ENCODE measurements around the gene RNU1-4.
"Not testable (repeated sequence)": the region's sequence is repeated elsewhere in the genome, so short reads cannot be mapped to it uniquely, and the experiment has no call there.

RNU1-4 gene

DNA sequence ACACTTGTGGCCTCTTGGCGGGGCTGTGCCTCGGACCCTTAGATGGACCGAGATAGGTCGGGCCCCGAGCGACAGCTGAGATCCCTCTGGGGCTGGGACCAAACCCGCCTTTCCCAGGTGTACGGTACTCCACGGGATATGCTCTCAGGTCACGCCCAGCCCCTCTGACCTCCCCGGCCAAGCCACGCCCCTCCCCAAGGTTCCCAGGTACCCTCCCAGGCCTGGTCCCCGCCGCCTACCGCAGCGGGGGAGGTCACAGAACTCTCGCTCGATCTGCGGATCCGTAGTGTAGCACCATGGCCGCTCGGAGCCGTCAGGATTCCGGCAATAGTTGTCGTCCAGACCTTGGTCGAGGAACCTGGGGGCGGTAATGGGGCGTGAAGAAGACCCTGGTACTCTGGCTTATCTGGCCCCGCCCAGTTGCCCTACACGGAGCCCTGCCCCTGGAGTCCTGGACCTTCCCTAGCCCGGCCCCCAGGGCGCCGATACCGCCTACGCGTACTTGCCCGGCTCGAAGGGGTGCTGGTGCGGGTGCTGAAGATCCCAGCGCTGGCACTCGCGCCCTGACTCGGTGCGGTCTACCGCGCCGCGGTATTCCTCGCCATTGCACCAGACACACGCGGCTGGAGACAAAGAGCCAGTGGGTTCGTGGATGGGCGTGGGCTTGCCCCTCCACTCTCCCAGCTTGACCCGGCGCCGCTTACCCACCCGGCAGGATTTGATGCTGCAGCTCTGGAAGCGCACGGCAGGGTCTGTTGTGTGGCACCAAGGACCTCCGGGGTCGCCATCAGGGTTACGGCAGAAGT, 19.5 kb downstream of the RNU1-4 start:
- not testable (repeated sequence) for H3K4me3 ChIP-seq (ENCODE audit: low read length); H3K36me3 ChIP-seq (ENCODE audit: insufficient read depth, low read length); H2AFZ ChIP-seq (ENCODE audit: low read depth, low read length); H3K27me3 ChIP-seq (ENCODE audit: insufficient read depth, low read length); H3K4me1 ChIP-seq (ENCODE audit: insufficient read depth, low read length); H3K9me3 ChIP-seq (ENCODE audit: low read length)

GRCh38 chr1:16760456-16760765, 20.1 kb downstream of the RNU1-4 start:
- not testable (repeated sequence) for H3K36me3 ChIP-seq (ENCODE audit: insufficient read depth, low read length); H3K4me1 ChIP-seq (ENCODE audit: insufficient read depth, low read length); H3K27me3 ChIP-seq (ENCODE audit: insufficient read depth, low read length); H2AFZ ChIP-seq (ENCODE audit: low read depth, low read length); H3K9me3 ChIP-seq (ENCODE audit: low read length); H3K4me3 ChIP-seq (ENCODE audit: low read length)

GRCh38 chr1:16760801-16761200, 20.5 kb downstream of the RNU1-4 start:
- not testable (repeated sequence) for H3K27me3 ChIP-seq (ENCODE audit: insufficient read depth, low read length)

GRCh38 chr1:16764248-16764819, 24.0 kb downstream of the RNU1-4 start:
- H3K4me1 ChIP-seq (ENCODE audit: insufficient read depth, low read length); H3K4me3 ChIP-seq (ENCODE audit: low read length); H3K9me3 ChIP-seq (ENCODE audit: low read length); H3K27me3 ChIP-seq (ENCODE audit: insufficient read depth, low read length); H2AFZ ChIP-seq (ENCODE audit: low read depth, low read length); H3K36me3 ChIP-seq (ENCODE audit: insufficient read depth, low read length): not testable (repeated sequence)

More at GRCh38 chr1:16760801-16761200, 20.5 kb downstream of the RNU1-4 start:
- H2AFZ ChIP-seq (ENCODE audit: low read depth, low read length); H3K4me1 ChIP-seq (ENCODE audit: insufficient read depth, low read length); H3K36me3 ChIP-seq (ENCODE audit: insufficient read depth, low read length); H3K9me3 ChIP-seq (ENCODE audit: low read length); H3K4me3 ChIP-seq (ENCODE audit: low read length): not testable (repeated sequence)

DNA sequence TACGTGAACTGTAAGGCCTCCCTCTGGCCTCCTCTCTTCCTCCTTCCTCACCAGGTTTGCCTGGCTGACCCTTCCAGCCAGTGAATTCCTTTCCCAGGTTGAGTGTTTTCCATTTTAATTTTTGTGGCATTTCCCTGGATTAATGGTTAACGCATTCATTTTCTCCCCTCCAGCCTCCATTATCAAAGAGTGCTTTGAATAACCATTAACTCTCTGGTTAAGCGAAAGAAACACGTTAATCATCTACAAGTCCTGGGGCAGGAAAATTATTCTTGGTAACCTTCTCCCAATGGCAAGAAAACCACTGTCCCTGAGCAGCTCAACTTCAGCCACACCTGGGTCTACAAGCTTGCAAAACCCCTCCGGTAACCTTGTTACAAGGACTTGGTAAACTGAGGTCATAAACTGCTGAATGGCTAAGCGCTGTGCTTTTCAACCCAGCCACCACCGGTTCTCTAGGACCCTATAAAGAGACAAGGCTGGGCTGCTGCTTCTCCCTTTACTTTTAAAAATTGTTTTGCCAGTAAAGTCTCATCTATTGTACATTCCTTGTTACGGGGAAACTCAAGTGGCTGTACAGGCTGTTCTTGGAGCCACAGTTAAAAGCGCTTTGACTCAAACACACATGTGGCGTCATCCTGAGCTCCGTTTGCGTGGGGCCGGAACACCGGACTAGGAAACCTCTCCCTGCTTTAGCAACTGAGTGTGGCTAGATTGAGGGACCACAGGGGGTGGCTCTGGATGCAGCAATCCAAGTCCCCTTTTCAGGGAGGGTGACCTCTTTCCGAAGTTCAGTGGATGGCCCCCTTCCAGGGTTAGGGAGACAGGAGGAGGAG, 24.7 kb downstream of the RNU1-4 start:
- not testable (repeated sequence) for H3K27me3 ChIP-seq (ENCODE audit: insufficient read depth, low read length); H3K4me3 ChIP-seq (ENCODE audit: low read length); H2AFZ ChIP-seq (ENCODE audit: low read depth, low read length); H3K4me1 ChIP-seq (ENCODE audit: insufficient read depth, low read length); H3K36me3 ChIP-seq (ENCODE audit: insufficient read depth, low read length); H3K9me3 ChIP-seq (ENCODE audit: low read length)

GRCh38 chr1:16765731-16766605, 25.7 kb downstream of the RNU1-4 start:
- H3K4me1 ChIP-seq (ENCODE audit: insufficient read depth, low read length); H3K36me3 ChIP-seq (ENCODE audit: insufficient read depth, low read length); H3K9me3 ChIP-seq (ENCODE audit: low read length); H3K4me3 ChIP-seq (ENCODE audit: low read length); H3K27me3 ChIP-seq (ENCODE audit: insufficient read depth, low read length); H2AFZ ChIP-seq (ENCODE audit: low read depth, low read length): not testable (repeated sequence)

DNA sequence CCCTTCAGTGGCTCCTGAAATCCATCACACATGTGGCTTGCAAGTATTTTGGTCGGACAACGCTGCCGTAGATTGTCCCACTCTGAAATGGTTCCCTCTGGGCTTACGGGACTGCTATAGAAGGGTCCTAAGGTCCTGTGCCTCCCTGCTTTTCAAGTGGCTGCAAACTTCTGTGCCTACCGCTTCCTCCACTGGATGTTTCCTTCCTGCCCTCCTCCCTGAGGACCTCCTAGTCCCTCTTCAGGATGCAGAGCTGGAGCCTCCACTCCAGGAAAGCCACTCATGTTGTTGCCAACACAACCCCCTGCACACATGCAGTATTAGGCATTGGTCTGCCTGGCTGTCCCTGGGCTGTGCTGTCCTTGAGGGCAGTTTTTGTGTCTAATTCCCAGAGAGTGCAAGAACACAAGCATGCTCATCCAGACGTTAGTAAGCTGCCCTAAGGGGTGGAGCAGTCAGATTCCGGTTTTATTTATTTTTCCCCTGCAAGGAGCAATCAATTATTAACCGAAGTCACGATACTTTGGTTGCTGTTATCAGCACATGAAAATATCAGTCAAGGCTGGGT, 26.5 kb downstream of the RNU1-4 start:
- H2AFZ ChIP-seq (ENCODE audit: low read depth, low read length); H3K4me1 ChIP-seq (ENCODE audit: insufficient read depth, low read length); H3K36me3 ChIP-seq (ENCODE audit: insufficient read depth, low read length); H3K4me3 ChIP-seq (ENCODE audit: low read length); H3K9me3 ChIP-seq (ENCODE audit: low read length); H3K27me3 ChIP-seq (ENCODE audit: insufficient read depth, low read length): not testable (repeated sequence)

- H2AFZ ChIP-seq (ENCODE audit: low read depth, low read length) = not testable (repeated sequence)
Observed at GRCh38 chr1:16770139-16770759, 29.9 kb downstream of the RNU1-4 start.

GRCh38 chr1:16770896-16771446, 30.7 kb downstream of the RNU1-4 start:
- not testable (repeated sequence) for H3K9me3 ChIP-seq (ENCODE audit: low read length); H2AFZ ChIP-seq (ENCODE audit: low read depth, low read length); H3K36me3 ChIP-seq (ENCODE audit: insufficient read depth, low read length); H3K27me3 ChIP-seq (ENCODE audit: insufficient read depth, low read length); H3K4me1 ChIP-seq (ENCODE audit: insufficient read depth, low read length); H3K4me3 ChIP-seq (ENCODE audit: low read length)

More at GRCh38 chr1:16770139-16770759, 29.9 kb downstream of the RNU1-4 start:
- H3K4me3 ChIP-seq (ENCODE audit: low read length); H3K4me1 ChIP-seq (ENCODE audit: insufficient read depth, low read length); H3K9me3 ChIP-seq (ENCODE audit: low read length); H3K36me3 ChIP-seq (ENCODE audit: insufficient read depth, low read length); H3K27me3 ChIP-seq (ENCODE audit: insufficient read depth, low read length): not testable (repeated sequence)

GRCh38 chr1:16772275-16773204, 32.2 kb downstream of the RNU1-4 start:
- H3K9me3 ChIP-seq (ENCODE audit: low read length); H3K4me3 ChIP-seq (ENCODE audit: low read length); H2AFZ ChIP-seq (ENCODE audit: low read depth, low read length); H3K4me1 ChIP-seq (ENCODE audit: insufficient read depth, low read length); H3K36me3 ChIP-seq (ENCODE audit: insufficient read depth, low read length); H3K27me3 ChIP-seq (ENCODE audit: insufficient read depth, low read length): not testable (repeated sequence)

GRCh38 chr1:16773205-16773596, 32.9 kb downstream of the RNU1-4 start:
- H3K36me3 ChIP-seq (ENCODE audit: insufficient read depth, low read length); H2AFZ ChIP-seq (ENCODE audit: low read depth, low read length); H3K4me3 ChIP-seq (ENCODE audit: low read length); H3K27me3 ChIP-seq (ENCODE audit: insufficient read depth, low read length); H3K4me1 ChIP-seq (ENCODE audit: insufficient read depth, low read length); H3K9me3 ChIP-seq (ENCODE audit: low read length): not testable (repeated sequence)
